ENCODE results near the gene MRPL12.
"Not testable (repeated sequence)": the region's sequence is repeated elsewhere in the genome, so short reads cannot be mapped to it uniquely, and the experiment has no call there.

Gene MRPL12

DNA sequence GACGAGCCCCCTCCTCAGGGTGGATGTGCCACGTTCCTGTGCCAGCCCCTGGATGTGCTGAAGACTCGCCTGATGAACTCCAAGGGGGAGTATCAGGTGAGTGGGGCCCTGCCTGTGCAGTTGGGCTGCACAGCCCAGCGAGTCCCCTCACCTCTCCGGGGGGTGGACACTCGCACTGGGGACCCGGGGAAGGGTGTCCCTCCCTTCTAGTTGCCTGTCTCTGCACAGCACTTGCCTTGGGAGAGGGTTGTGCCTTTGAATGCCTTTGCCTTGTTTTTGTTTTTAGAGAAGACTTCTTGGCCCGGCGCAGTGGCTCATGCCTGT is 14.6 kb downstream of the MRPL12 start:
- DNase-seq: no peak

GRCh38 chr17:81719410-81720266 is 16.5 kb downstream of the MRPL12 start:
- no peak for DNase-seq

DNA sequence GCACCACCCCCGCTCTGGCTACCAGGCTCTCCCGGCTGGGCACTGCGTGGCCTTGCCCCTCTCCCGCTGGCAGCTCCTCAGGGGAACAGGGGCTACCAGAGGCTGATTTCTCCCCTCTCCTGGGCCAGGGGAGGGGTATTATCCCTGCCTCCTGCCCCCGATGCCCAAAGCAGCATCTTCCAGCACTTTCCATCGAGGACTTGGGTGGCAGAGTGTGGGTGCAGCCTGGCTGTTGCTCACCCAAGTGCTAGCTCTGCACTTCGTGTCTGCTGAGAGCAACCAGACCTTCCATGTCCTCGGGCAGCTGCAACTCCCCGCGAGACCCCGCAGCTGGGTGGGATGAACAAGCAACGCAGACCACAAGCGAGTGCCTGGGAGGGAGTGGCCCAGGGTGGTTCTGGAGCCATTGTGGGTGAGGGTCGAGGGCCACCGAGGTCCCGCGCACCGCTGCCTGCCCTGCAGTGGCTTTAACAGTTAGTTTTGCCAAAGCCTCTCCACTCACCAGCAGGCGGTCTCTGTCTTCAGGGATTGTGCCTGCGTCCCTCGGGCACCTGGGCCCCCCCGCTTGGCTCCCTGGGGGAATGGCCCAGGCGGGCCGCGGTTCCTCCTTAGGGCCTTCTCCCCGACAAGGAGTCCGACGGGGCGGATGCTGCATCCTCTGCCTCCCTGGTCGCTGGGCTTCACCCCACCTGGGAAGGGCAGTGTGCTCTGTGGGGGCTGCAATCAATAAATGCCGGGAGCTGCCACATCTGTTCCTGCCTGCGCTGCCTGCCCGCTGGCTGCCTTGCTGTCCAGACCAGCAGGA is 17.3 kb downstream of the MRPL12 start:
- DNase-seq: no peak

- no peak for DNase-seq
Observed at GRCh38 chr17:81722184-81723120, 19.3 kb downstream of the MRPL12 start.

DNA sequence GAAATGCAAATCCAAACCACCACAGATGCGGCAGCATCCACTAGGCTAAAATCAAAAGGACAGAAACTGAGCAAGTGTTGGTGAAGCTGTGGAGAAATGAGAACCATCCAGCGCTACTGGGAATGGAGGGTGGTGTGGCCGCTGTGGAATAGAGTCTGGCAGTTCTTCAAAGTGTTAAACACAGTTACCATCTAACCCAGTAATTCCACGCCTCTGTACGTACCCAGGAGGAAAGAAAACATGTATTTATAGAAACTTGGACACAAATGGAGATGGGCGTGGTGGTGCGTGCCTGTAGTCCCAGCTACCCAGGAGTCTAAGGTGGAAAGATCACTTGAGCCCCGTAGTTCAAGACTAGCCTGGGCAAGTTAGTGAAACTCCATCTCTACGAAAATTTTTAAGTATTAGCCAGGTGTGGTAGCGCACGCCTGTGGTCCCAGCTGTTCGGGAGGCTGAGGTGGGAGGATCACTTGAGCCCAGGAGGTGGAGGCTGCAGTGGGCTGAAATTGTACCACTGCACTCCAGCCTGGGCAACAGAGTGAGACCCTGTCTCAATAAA is 20.6 kb downstream of the MRPL12 start:
- DNase-seq: no peak

DNA sequence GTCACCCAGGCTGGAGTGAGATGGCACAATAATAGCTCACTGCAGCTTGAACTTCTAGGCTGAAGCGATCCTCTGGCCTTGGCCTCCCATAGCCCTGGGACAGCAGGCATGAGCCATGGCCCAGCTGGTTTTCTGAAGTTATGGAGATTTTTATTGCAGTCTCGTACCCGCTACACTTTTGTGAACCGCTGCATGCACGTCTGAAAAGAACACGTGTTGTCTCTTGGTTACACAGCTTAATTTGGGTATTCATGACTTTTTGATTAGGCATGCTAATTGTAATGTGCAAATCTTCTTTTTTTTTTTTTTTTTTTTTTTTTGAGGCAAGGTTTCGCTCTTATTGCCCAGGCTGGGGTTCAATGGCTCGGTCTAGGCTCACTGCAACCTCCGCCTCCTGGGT is 22.3 kb downstream of the MRPL12 start:
- no peak for DNase-seq

GRCh38 chr17:81726004-81726403 is 22.8 kb downstream of the MRPL12 start:
- DNase-seq: no peak

GRCh38 chr17:81727324-81728031 is 24.3 kb downstream of the MRPL12 start:
- DNase-seq: peak; percentile 81

DNA sequence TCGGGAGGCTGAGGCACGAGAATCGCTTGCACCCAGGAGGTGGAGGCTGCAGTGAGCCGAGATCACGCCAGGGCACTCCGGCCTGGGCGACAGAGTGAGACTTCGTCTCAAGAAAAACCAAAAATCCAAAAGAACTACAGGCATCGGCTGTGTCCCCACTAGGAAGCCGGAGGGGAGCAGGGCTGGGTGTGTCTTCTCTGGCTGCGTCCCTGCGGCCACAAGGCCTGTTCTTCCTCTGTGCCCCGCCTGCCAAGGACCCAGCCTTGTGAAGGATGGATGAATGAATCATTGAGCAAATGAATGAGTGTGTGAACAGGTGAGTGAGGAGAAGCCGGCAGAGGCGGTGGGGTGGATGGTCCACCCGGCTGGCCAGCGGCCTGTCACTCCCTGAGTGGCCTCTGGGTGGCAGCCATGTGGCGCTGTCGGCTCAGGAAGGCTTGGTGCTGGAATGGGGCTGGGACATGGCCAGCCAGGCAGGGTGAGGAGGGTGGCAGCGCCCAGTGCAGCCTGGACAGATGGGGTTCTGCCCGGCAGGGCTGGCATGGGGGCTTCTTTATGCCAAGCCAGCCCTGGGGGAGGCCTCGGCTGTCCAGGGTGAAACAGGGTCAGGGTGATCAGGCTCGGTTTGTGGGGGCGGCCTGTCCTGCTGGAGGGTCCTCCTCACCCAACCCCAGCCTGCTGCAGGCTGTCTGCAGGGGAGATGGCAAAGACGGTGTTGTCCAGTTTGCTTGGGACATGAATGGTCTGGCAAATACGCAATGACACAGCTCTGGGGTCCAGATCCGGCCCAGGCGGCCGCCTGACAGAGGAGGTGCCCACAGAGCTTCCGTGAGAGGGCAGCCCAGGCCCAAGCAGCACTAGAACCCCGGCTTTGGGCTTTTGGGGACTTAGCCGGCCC is 30.6 kb downstream of the MRPL12 start:
- peak; percentile 37 for DNase-seq

- DNase-seq: no peak
Observed at GRCh38 chr17:81734405-81735263, 31.5 kb downstream of the MRPL12 start.

DNA sequence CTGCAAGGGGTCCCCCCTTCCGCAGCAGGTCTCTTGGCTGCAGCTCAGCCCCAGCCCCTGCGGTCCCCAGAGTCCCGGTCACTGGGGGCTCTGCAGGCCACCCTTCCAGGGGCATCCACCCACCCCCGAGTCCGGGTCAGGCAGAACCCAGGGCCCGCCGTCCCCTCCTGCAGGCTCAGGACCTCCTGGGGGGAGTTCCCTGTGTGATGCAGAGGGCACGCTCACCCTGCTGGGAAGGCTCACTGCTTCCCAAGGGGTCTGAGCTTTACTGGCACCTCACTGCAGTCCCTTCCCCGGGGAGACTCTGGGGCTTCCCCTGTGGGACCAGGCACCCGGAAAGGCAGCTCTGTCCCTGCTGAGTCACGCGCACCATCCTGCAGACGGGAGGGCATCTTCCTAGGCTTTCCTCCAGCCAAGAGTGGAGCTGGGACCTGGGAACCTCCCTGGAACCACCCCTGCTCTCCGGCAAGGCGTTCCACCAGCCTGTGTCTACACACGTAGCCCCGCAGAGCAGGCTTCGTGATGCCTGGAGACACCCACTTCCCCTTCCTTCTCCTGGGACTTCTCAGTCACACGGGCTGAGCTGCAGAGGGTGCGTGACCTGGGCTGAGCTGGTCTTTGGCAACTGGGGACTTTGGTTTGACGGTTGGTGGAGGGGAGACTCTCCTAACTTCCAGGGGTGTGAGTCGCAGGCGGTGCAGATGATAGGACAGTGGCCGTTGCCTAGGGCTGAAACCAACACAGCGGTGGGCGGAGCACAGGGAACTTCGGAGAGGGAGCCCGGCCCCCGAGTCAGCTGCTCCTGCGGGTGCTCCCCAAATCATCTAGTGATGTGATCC is 32.3 kb downstream of the MRPL12 start:
- DNase-seq: no peak

DNA sequence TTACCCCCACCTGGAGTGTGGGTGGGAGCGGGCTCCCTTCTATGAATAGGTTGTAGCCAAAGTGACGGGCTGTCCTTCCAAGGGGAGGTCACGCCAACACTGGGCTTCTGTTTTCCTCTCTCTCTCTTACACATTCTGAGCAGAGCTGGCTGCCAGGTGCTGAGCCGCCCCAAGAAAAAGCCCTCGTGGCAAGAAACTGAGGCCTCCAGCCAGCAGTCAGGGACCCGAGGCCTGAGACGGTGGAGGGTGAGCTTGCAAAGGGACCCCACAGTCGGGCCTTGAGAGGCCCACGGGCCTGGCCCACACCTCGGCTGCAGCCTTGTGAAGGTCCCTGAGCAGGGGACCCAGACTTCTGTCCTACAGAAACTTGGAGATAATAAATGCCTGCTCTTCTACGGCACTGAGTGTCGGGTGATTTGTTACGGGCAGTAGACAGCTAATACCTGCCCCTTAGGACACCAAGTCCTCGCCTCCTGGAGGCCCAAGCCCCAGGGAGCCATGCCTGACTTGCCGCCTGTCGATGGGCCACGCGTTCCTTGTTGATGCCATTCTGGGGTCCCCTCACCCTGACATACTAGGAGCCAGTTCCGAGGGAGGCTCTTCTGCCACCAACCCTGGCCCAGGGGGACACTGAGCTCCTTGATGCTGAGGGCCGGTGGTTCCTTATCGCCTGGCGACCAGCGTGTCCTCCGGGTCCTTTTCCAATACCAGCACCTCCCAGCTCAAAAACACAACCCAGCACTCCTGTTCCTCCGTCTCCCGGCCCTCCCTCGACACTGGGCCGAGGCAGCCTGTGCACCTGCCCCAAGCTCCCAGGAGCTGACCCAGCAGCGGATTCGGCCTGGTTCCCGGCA is 35.0 kb downstream of the MRPL12 start:
- DNase-seq: no peak

GRCh38 chr17:81738801-81739393 is 35.7 kb downstream of the MRPL12 start:
- DNase-seq: no peak

- DNase-seq: not testable (repeated sequence)
Observed at GRCh38 chr17:81739593-81739992, 36.4 kb downstream of the MRPL12 start.

GRCh38 chr17:81740395-81740961 is 37.3 kb downstream of the MRPL12 start:
- no peak for DNase-seq

GRCh38 chr17:81741049-81741593 is 38.0 kb downstream of the MRPL12 start:
- no peak for DNase-seq

Measured in NCI-H2081 treated with DMSO at 0.1 percent for 48 hours (cell line).